HepG2 (cell line): Measurements from ENCODE around the gene SMTN. TPM values are rescaled to one million over a fixed set of nuclear protein-coding genes. Genes with fewer than 3 reads are reported as not detected.

Experiments used
- ATAC-seq: fragments of 200-7000 bp; cut with Tn5 transposase; 3 replicates; pipeline ENCODE4 v1.9.1; 2020; ENCODE audit warnings: mild to moderate bottlenecking, moderate library complexity
- BruUV-seq: library from RNA; stranded (reverse); fragments of 400-500 nt; replicated peaks from 2 replicates; lab custom pipeline; 2021; lab: Mats Ljungman, UMichigan
- CTCF ChIA-PET: fragments of 300-600 bp; formaldehyde crosslinking; extraction: SDS; loops from one replicate; lab custom pipeline; 2021; ENCODE audit warnings: low total read pairs, inconsistent platforms, low intra/inter-chr PET ratio; lab: Yijun Ruan, JAX
- POLR2A ChIA-PET: fragments of 350-600 bp; sonication (Branson Sonifier 250); formaldehyde crosslinking; loops from one replicate; lab custom pipeline; 2020; ENCODE audit warnings: antibody characterized with exemption, inconsistent platforms; lab: Yijun Ruan, JAX
- DNase-seq: peaks from one replicate; pipeline ENCODE4 v3.0.0-alpha.2; 2015; ENCODE audit warnings: low spot score
- FAIRE-seq: peaks from 3 replicates; lab custom pipeline; 2011; peaks lifted over from hg19 to GRCh38; lab: Jason Lieb, UNC
- H2AFZ ChIP-seq: one replicate; pipeline ENCODE4 v1.6.1; 2011; ENCODE audit warnings: low read length, inconsistent platforms
- H3K27ac ChIP-seq: fragments of 300-600 bp; 3 replicates; pipeline ENCODE4 v1.8.0; 2011; ENCODE audit warnings: mixed run types, mild to moderate bottlenecking, mixed read lengths, low read length, inconsistent platforms; ENCODE audit not compliant: insufficient read depth; ENCODE audit errors: extremely low read length
- H3K27me3 ChIP-seq, 2 experiments: fragments of 200-600 bp in 1 of 2; 2 replicates in 1 of 2; 3 replicates in 1 of 2; pipeline versions ENCODE4 v1.6.0 to v1.8.0; 2011; ENCODE audit warnings: low read length in 2 of 2, mild to moderate bottlenecking in 2 of 2, moderate library complexity in 2 of 2, inconsistent platforms in 1 of 2; ENCODE audit not compliant: insufficient read depth in 2 of 2, control insufficient read depth in 1 of 2
- H3K36me3 ChIP-seq, 2 experiments: fragments of 200-600 bp in 1 of 2; replicated peaks in 1 of 2; 2 replicates in 1 of 2; 3 replicates in 1 of 2; pipeline versions ENCODE4 v1.5.1 to v1.8.0; 2011; ENCODE audit warnings: low read length in 2 of 2, inconsistent platforms in 1 of 2; ENCODE audit not compliant: insufficient read depth in 2 of 2, control insufficient read depth in 1 of 2
- H3K4me1 ChIP-seq: 2 replicates; pipeline ENCODE4 v1.5.1; 2012; ENCODE audit warnings: low read length, inconsistent platforms; ENCODE audit not compliant: insufficient read depth
- H3K4me2 ChIP-seq: 2 replicates; pipeline ENCODE4 v1.6.0; 2011; ENCODE audit warnings: low read depth, low read length, inconsistent platforms
- H3K4me3 ChIP-seq, 3 experiments: fragments of 200-600 bp in 1 of 3; sonication (generic), shearing (Covaris generic) in 1 of 3; replicated peaks in 1 of 3; 2 replicates each; pipeline ENCODE4 v1.5.1; 2011 to 2016; ENCODE audit warnings: low read length in 3 of 3, inconsistent platforms in 2 of 3, low read depth in 2 of 3, mild to moderate bottlenecking in 2 of 3, control low read depth in 1 of 3, mixed read lengths in 1 of 3; ENCODE audit not compliant: insufficient read depth in 1 of 3
- H3K79me2 ChIP-seq: one replicate; pipeline ENCODE4 v1.6.1; 2011; ENCODE audit warnings: low read length, inconsistent platforms; ENCODE audit not compliant: insufficient read depth
- H3K9ac ChIP-seq: 2 replicates; pipeline ENCODE4 v1.6.0; 2011; ENCODE audit warnings: mild to moderate bottlenecking, low read depth, low read length, inconsistent platforms; ENCODE audit not compliant: insufficient read depth
- H3K9me3 ChIP-seq: 2 replicates; pipeline ENCODE4 v1.5.1; 2012; ENCODE audit warnings: mild to moderate bottlenecking, low read length
- H4K20me1 ChIP-seq: 2 replicates; pipeline ENCODE4 v1.6.0; 2011; ENCODE audit warnings: inconsistent platforms, mild to moderate bottlenecking, low read length, moderate library complexity; ENCODE audit not compliant: insufficient read depth
- ADNP ChIP-seq: sonication (generic); formaldehyde crosslinking; IDR thresholded peaks from 2 replicates; pipeline ENCODE4 v1.4.0; 2020; ENCODE audit warnings: missing genetic modification reagents
- DRAP1 ChIP-seq: IDR thresholded peaks from 2 replicates; pipeline ENCODE4 v1.6.1; 2016; ENCODE audit warnings: missing genetic modification reagents, missing compliant biosample characterization
- KDM1A ChIP-seq: IDR thresholded peaks from 2 replicates; pipeline ENCODE4 v1.6.1; 2016; ENCODE audit warnings: missing compliant biosample characterization
- SP140L ChIP-seq: sonication (generic); formaldehyde crosslinking; IDR thresholded peaks from 2 replicates; pipeline ENCODE4 v1.4.0; 2020; ENCODE audit warnings: missing genetic modification reagents, borderline replicate concordance
- ZBTB43 ChIP-seq: sonication (generic); formaldehyde crosslinking; conservative IDR thresholded peaks from 2 replicates; pipeline ENCODE4 v1.4.0; 2020; ENCODE audit warnings: missing genetic modification reagents
- ZNF441 ChIP-seq: sonication (generic); formaldehyde crosslinking; IDR thresholded peaks from 2 replicates; pipeline ENCODE4 v1.7.0; 2021; ENCODE audit warnings: missing genetic modification reagents, borderline replicate concordance
- ZNF607 ChIP-seq: sonication (generic); formaldehyde crosslinking; IDR thresholded peaks from 2 replicates; pipeline ENCODE4 v1.5.1; 2020; ENCODE audit warnings: missing genetic modification reagents, mild to moderate bottlenecking, borderline replicate concordance
- WGBS: methylation state at CpG from one replicate; pipeline ENCODE4 v1.1.6; 2017; ENCODE audit warnings: low lambda C conversion rate; 5-methylcytosine and 5-hydroxymethylcytosine counted together
- in situ Hi-C: cut with HindIII; loops from 2 replicates; pipeline ENCODE4 v1.10.0; 2017; ENCODE audit warnings: low pct_unique_long_range_greater_than_20kb; ENCODE audit not compliant: extremely low pct_ligation_motif_present
- intact Hi-C: fragments of 100-400 bp; cut with micrococcal nuclease; formaldehyde crosslinking; loops from one replicate; pipeline ENCODE4 v1.10.0; 2022; ENCODE audit not compliant: unreplicated experiment
- polyA plus RNA-seq, 8 experiments: library from polyadenylated mRNA; depleted of rRNA in 3 of 8; stranded (reverse) in 7 of 8; unstranded in 1 of 8; fragments of >200 nt; fragmentation: Illumina TruSeq in 4 of 8; extraction: Trizol in 4 of 8; gene quantifications; 2 replicates each; pipeline versions ENCODE4 v1.2.1 to v1.2.3, GENCODE V29; 2011 to 2016; ENCODE audit warnings: low read depth in 4 of 8, missing spikeins in 1 of 8, mixed read lengths in 1 of 8; ENCODE audit not compliant: insufficient read depth in 1 of 8
- total RNA-seq, 5 experiments: library from RNA; depleted of rRNA; stranded (reverse); fragments of >200 nt; fragmentation: Illumina TruSeq; extraction: Trizol; gene quantifications; 2 replicates each; pipeline ENCODE4 v1.2.3, GENCODE V29; 2016; ENCODE audit warnings: low read depth in 1 of 5
- TF ChIP-seq, protein P1 (sequence below): sonication (generic); formaldehyde crosslinking; IDR thresholded peaks from 2 replicates; pipeline ENCODE4 v1.4.0; 2020; ENCODE audit warnings: missing genetic modification reagents, borderline replicate concordance
- TF ChIP-seq, protein P2 (sequence below): sonication (generic); formaldehyde crosslinking; IDR thresholded peaks from 2 replicates; pipeline ENCODE4 v1.9.0; 2021; ENCODE audit warnings: missing genetic modification reagents, mild to moderate bottlenecking, borderline replicate concordance

The SMTN gene
- total and polyA plus RNA-seq, 2 of the 13 experiments (the other 11 are each of a cell fraction or from before 2014, with no cell fraction given) = 14.7 to 26.1 TPM

DNA sequence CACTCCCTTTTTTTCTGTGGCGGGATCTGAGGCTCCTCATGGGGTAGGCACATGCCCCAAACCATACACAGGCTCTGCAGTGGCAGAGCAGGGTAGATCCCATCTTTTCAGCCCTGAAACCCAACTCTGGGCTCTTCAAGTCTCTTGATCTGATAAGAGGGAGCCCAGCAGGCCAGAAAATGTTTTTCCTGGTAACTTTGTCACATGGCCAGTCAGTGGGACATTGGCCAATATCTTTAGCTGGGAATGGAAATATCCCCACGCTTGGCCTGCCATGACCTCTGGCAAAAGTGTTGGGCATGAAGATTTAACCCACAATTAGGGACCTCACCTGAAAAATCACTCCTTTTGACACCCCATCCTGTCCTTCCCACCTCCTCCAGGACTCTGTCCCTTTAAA, 49.8 kb downstream of the SMTN start:
- H3K36me3 ChIP-seq = no peaks in the 10 kb centered on the region
- no peaks in the 10 kb centered on the region for H3K9me3 ChIP-seq
- 46% methylated on average over 2 of the region's 2 CpGs for WGBS
- no peaks in the 10 kb centered on the region for H4K20me1 ChIP-seq
- H3K27ac ChIP-seq = no peak overlapping the region
- no peak overlapping the region for H3K9ac ChIP-seq
- H3K4me1 ChIP-seq = peaks cover 42% of the 10 kb centered on the region
- intact Hi-C loops = no loop called here
- H2AFZ ChIP-seq = no peak overlapping the region
- BruUV-seq = no TSS peak
- ATAC-seq = no peak
- TF ChIP-seq KDM1A (CRISPR knock-in tag) (no peak), ZNF441 (CRISPR knock-in tag) (0 out of 2 replicates have a peak, but pooled peaks have one; percentile 2)
- TF ChIP-seq, protein P1, sequence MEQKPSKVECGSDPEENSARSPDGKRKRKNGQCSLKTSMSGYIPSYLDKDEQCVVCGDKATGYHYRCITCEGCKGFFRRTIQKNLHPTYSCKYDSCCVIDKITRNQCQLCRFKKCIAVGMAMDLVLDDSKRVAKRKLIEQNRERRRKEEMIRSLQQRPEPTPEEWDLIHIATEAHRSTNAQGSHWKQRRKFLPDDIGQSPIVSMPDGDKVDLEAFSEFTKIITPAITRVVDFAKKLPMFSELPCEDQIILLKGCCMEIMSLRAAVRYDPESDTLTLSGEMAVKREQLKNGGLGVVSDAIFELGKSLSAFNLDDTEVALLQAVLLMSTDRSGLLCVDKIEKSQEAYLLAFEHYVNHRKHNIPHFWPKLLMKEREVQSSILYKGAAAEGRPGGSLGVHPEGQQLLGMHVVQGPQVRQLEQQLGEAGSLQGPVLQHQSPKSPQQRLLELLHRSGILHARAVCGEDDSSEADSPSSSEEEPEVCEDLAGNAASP (CRISPR knock-in tag) = peak; percentile 85
- H3K4me2 ChIP-seq = peak overlapping the region; percentile 29; the same call in 1 of the 2 replicates
- DNase-seq = peak; percentile 31
- H3K4me3 ChIP-seq = no peak overlapping the region
- no peaks in the 10 kb centered on the region; a peak in 2 of 5 replicates for H3K27me3 ChIP-seq
- no peak for FAIRE-seq
- in situ Hi-C loops = no loop called here
- POLR2A ChIA-PET = interaction anchor here (1.4 kb wide), 1 partner anchor 23 kb away, joined by 3 read pairs; the partner anchor contains the start of gene SELENOM
- CTCF ChIA-PET = no interaction called here
- no peaks in the 10 kb centered on the region for H3K79me2 ChIP-seq

GRCh38 chr22:31133911-31134310, 52.8 kb downstream of the SMTN start:
- no peak for ATAC-seq
- DNase-seq = no peak
- CTCF ChIA-PET = no interaction called here
- H3K4me3 ChIP-seq = no peak overlapping the region
- no peak for FAIRE-seq
- no peaks in the 10 kb centered on the region for H4K20me1 ChIP-seq
- H3K4me2 ChIP-seq = no peak overlapping the region
- POLR2A ChIA-PET = interaction anchor here (0.5 kb wide), 1 partner anchor 127 kb away, joined by 3 read pairs; no protein-coding TSS in a partner anchor
- no peak overlapping the region for H3K9ac ChIP-seq
- H3K27me3 ChIP-seq = peaks cover 3 to 9% of the 10 kb centered on the region in 2 experiments; a peak in 4 of 5 replicates
- no peak overlapping the region for H2AFZ ChIP-seq
- no peaks in the 10 kb centered on the region for H3K9me3 ChIP-seq
- no peak overlapping the region for H3K27ac ChIP-seq
- 84% methylated on average over 9 of the region's 19 CpGs for WGBS
- H3K4me1 ChIP-seq = peaks cover 41% of the 10 kb centered on the region
- intact Hi-C loops (no loop called here), in situ Hi-C loops (no loop called here)
- no TSS peak for BruUV-seq
- H3K79me2 ChIP-seq = no peaks in the 10 kb centered on the region
- no peaks in the 10 kb centered on the region for H3K36me3 ChIP-seq
- no peak for TF ChIP-seq DRAP1
- no peak for TF ChIP-seq ZNF607 (CRISPR knock-in tag)
- TF ChIP-seq, protein P2, sequence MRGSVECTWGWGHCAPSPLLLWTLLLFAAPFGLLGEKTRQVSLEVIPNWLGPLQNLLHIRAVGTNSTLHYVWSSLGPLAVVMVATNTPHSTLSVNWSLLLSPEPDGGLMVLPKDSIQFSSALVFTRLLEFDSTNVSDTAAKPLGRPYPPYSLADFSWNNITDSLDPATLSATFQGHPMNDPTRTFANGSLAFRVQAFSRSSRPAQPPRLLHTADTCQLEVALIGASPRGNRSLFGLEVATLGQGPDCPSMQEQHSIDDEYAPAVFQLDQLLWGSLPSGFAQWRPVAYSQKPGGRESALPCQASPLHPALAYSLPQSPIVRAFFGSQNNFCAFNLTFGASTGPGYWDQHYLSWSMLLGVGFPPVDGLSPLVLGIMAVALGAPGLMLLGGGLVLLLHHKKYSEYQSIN = no peak
- TF ChIP-seq ZBTB43 = no peak
- no peak for TF ChIP-seq SP140L (CRISPR knock-in tag)
- TF ChIP-seq ADNP (CRISPR knock-in tag) = no peak
